GM23338 (cell line): ENCODE measurements around the gene NAE1.

Source experiments
- CREB1 ChIP-seq: fragments of 250-450 bp; sonication (Bioruptor Pico); IDR thresholded peaks from 2 replicates; pipeline ENCODE4 v1.5.0; 2020; ENCODE audit warnings: low read depth, mild to moderate bottlenecking, moderate library complexity
- EZH2 ChIP-seq: fragments of 200-600 bp; sonication (generic); IDR thresholded peaks from one replicate; pipeline ENCODE4 v1.8.0; 2017; ENCODE audit warnings: antibody characterized with exemption, mild to moderate bottlenecking, low read depth; ENCODE audit not compliant: unreplicated experiment
- EZH2phosphoT487 ChIP-seq: fragments of 200-600 bp; sonication (generic); IDR thresholded peaks from one replicate; pipeline ENCODE4 v1.8.1; 2018; ENCODE audit warnings: antibody characterized with exemption; ENCODE audit not compliant: unreplicated experiment
- NANOG ChIP-seq: IDR thresholded peaks from 2 replicates; pipeline ENCODE4 v1.6.1; 2016; ENCODE audit warnings: antibody characterized with exemption, borderline replicate concordance
- POLR2AphosphoS5 ChIP-seq: IDR thresholded peaks from 2 replicates; pipeline ENCODE4 v1.6.1; 2016; ENCODE audit warnings: antibody characterized with exemption, low read depth
- STAT1 ChIP-seq: IDR thresholded peaks from one replicate; pipeline ENCODE4 v1.6.1; 2016; ENCODE audit warnings: antibody characterized with exemption; ENCODE audit not compliant: unreplicated experiment
- ZNF114 ChIP-seq: fragments of 250-450 bp; sonication (Bioruptor Pico); IDR thresholded peaks from 2 replicates; pipeline ENCODE4 v1.5.0; 2020; ENCODE audit warnings: mild to moderate bottlenecking, moderate library complexity
- TF ChIP-seq, protein P1 (sequence below), 2 experiments: fragments of 200-600 bp in 1 of 2; sonication (generic) in 1 of 2; conservative IDR thresholded peaks; 2 replicates each; pipeline versions ENCODE4 v1.5.1 to v1.6.1; 2016 to 2017; ENCODE audit warnings: antibody characterized with exemption in 2 of 2, low read depth in 2 of 2, mild to moderate bottlenecking in 2 of 2, moderate library complexity in 1 of 2
- TF ChIP-seq, protein P2 (sequence below): IDR thresholded peaks from one replicate; pipeline ENCODE4 v1.6.1; 2018; ENCODE audit warnings: antibody characterized with exemption; ENCODE audit not compliant: unreplicated experiment
- TF ChIP-seq, protein P3 (sequence below): IDR thresholded peaks from 2 replicates; pipeline ENCODE4 v1.6.1; 2016; ENCODE audit warnings: antibody characterized with exemption

DNA sequence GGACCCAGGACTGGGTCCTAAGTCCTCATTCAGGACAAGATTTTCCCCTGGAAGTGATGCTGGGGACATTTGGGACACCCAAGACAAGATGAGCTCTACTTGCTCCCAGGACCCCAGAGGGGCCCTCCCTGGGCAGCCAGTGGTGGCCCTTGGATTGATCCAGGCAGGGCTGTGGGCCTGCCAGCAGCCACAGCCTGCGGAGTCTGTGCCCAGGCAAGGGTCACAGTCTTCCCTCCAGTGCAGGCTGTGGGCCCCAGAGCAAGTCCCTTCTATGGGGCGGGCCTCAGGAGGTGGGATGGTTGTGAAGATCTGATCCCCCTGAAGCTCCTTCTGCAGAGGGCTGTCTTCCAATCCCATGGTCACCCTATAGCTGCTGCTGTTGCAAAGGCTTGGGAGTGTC, 26.0 kb upstream of the NAE1 start:
- TF ChIP-seq, protein P1, sequence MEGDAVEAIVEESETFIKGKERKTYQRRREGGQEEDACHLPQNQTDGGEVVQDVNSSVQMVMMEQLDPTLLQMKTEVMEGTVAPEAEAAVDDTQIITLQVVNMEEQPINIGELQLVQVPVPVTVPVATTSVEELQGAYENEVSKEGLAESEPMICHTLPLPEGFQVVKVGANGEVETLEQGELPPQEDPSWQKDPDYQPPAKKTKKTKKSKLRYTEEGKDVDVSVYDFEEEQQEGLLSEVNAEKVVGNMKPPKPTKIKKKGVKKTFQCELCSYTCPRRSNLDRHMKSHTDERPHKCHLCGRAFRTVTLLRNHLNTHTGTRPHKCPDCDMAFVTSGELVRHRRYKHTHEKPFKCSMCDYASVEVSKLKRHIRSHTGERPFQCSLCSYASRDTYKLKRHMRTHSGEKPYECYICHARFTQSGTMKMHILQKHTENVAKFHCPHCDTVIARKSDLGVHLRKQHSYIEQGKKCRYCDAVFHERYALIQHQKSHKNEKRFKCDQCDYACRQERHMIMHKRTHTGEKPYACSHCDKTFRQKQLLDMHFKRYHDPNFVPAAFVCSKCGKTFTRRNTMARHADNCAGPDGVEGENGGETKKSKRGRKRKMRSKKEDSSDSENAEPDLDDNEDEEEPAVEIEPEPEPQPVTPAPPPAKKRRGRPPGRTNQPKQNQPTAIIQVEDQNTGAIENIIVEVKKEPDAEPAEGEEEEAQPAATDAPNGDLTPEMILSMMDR (conservative IDR thresholded peaks at IDR 0.05; ENCODE audit: low read depth in 2 of 2) = no peak
- TF ChIP-seq POLR2AphosphoS5 (no peak), EZH2 (no peak), ZNF114 (no peak), NANOG (no peak), EZH2phosphoT487 (no peak), CREB1 (CRISPR knock-in tag) (no peak), STAT1 (no peak)
- TF ChIP-seq, protein P2, sequence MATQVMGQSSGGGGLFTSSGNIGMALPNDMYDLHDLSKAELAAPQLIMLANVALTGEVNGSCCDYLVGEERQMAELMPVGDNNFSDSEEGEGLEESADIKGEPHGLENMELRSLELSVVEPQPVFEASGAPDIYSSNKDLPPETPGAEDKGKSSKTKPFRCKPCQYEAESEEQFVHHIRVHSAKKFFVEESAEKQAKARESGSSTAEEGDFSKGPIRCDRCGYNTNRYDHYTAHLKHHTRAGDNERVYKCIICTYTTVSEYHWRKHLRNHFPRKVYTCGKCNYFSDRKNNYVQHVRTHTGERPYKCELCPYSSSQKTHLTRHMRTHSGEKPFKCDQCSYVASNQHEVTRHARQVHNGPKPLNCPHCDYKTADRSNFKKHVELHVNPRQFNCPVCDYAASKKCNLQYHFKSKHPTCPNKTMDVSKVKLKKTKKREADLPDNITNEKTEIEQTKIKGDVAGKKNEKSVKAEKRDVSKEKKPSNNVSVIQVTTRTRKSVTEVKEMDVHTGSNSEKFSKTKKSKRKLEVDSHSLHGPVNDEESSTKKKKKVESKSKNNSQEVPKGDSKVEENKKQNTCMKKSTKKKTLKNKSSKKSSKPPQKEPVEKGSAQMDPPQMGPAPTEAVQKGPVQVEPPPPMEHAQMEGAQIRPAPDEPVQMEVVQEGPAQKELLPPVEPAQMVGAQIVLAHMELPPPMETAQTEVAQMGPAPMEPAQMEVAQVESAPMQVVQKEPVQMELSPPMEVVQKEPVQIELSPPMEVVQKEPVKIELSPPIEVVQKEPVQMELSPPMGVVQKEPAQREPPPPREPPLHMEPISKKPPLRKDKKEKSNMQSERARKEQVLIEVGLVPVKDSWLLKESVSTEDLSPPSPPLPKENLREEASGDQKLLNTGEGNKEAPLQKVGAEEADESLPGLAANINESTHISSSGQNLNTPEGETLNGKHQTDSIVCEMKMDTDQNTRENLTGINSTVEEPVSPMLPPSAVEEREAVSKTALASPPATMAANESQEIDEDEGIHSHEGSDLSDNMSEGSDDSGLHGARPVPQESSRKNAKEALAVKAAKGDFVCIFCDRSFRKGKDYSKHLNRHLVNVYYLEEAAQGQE = no peak
- TF ChIP-seq, protein P3, sequence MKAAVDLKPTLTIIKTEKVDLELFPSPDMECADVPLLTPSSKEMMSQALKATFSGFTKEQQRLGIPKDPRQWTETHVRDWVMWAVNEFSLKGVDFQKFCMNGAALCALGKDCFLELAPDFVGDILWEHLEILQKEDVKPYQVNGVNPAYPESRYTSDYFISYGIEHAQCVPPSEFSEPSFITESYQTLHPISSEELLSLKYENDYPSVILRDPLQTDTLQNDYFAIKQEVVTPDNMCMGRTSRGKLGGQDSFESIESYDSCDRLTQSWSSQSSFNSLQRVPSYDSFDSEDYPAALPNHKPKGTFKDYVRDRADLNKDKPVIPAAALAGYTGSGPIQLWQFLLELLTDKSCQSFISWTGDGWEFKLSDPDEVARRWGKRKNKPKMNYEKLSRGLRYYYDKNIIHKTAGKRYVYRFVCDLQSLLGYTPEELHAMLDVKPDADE = no peak
